ENCODE results near the gene DIO3.

DIO3 gene

DNA sequence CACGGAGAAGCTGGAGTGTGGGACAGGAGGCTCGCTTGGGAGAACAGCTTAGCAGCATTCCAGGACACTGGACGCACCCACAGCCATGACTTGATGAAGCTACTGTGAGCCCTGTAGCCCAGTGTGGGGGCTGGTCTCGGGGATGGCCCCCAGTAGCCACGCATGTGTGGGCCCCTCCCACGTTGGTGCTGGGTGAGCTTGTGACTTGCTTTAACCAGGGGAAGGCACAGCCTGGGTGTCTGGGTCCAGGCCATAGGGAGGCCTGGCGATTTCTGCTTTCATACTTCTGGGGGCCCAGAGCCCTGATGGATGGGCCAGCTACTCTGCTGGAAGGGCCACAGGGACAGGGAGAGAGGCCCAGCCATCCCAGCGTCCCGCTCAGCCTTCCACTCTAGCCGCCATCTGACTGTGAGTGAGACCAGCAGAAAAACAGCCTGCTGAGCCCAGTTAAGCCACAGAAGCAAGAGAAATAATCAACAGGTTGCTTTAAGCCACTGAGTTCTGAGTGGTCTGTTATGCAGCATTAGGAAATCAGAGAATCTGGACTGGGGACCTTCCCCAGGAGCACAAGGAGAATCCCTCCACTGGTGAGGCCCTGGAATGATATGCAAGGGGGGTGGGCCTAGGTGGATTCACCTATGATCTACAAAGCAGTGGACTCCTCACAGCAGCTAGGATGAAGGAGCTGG, 16.1 kb downstream of the DIO3 start:
- no peak overlapping the region for H3K27ac ChIP-seq
- no peak overlapping the region for H3K4me3 ChIP-seq

- Histone ChIP-seq H3K4me3 (no peak overlapping the region), H3K27ac (no peak overlapping the region)
These were observed 17.2 kb downstream of the DIO3 start for GRCh38 chr14:101578489-101578888.

DNA sequence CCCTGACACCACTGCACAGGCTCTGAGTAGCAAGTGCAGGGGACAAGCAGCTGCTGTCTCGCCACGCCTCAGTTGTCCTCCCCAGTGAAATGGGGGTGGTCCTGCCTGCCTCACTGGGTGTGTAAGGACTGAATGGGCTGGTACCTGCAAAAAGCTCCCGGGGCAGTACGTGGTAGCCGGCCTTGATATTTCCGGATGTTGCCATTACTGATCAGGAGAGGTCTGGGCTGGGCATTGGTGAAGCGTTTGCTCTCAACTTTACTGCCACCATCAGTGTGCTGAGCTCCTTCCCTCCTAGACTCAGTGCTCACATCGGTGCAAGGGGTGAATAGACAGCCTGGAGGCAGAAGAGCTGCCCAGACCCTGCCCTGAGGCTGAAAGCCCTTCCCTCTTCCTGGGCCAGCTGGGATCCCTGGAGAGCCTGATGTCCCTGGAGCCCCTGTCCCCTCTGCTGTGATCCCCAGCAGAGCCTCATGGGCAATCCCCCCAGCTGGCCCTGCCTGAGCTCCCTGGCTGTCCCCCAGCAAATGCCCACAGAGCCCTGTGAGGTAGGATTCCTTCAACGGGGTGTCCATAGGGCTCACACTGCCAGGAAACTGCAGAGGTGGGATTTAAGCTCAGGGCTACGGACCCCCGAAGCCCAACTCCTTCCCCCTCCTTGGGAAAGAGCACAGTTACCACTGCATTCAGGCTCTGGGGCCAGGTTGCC, 18.2 kb downstream of the DIO3 start:
- Histone ChIP-seq H3K4me3 (no peak overlapping the region), H3K27ac (no peak overlapping the region)

GRCh38 chr14:101581806-101582205, 20.5 kb downstream of the DIO3 start:
- no peak overlapping the region for H3K27ac ChIP-seq
- no peak overlapping the region for H3K4me3 ChIP-seq

- Histone ChIP-seq H3K27ac (no peak overlapping the region), H3K4me3 (no peak overlapping the region)
These were observed 21.0 kb downstream of the DIO3 start for GRCh38 chr14:101582294-101582693.

DNA sequence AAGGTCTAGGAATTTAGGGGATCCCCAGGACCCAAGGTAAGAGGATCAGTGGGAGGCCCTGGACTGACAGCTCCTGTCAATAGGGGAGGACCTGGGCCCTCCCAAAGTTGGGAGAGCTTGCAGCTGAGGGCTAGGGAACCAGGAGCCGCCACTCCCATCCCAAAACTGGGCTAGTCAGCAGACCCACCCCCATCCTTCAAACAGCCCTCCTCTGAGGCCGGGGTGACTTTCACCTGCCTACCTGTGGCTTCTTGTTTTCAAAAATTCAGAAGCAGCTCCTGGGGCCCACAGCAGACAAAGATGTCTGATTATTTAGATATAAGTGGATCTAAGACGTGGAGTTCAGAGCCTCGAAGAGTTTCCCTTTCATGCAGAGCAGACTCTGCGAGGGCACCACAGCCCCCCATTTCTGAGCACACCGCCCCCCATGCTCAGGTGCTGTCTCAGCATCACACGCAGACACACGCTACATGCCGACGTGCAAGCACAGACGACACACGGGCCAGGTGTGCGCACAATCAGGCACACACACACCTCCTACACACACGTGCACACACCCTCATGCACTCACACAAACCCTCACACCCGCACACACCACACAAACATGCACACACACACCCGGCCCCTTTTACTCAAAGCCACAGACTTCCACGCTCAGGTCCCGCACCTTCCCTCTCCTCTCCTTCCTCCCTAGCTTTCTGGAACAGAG, 21.9 kb downstream of the DIO3 start:
- Histone ChIP-seq H3K4me3 (no peak overlapping the region), H3K27ac (no peak overlapping the region)

DNA sequence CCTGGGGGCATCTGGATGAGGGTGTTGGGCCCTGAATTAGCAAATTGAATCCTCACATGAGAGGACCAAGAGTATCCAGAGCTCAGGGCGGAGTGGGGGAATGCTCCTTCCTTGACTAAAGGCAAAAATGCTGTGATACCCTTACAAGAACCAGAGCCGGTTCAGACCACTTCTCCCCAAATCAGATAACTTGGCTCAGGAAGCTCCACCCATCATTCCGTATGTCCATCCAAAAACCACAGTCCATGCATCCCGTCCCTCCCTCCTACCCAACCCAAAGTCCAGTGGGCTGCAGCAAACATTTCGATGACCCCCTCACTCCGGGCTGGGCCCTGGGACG, 22.4 kb downstream of the DIO3 start:
- Histone ChIP-seq H3K27ac (peak overlapping the region in 1 of 21 experiments; percentile 43), H3K4me3 (no peak overlapping the region)

GRCh38 chr14:101584055-101584859, 23.0 kb downstream of the DIO3 start:
- peak overlapping the region in 4 of 7 experiments; percentile 0 to 18 (median 6) for H3K4me3 ChIP-seq
- H3K27ac ChIP-seq: peak overlapping the region in 3 of 21 experiments; percentile 23 to 44 (median 43)

DNA sequence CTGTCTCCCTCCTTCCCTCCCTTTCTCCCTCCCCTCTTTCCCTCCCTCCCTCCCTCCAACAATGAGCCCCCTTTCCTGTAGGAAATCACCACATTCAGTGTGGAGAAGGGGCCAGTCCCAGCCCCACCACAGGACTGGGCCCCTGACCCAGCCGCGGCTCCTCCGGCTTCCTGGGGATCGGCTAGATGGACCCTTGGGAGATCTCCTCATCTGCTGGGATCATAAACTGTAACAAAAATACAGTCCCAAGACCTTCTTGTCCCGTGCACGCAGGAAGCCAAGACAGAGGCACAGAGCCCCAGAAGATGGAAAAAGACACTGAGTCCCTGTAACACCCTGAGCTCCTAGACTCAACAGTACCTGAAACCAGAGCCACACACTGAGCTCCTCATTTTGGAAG, 23.9 kb downstream of the DIO3 start:
- no peak overlapping the region for H3K27ac ChIP-seq
- H3K4me3 ChIP-seq: no peak overlapping the region

DNA sequence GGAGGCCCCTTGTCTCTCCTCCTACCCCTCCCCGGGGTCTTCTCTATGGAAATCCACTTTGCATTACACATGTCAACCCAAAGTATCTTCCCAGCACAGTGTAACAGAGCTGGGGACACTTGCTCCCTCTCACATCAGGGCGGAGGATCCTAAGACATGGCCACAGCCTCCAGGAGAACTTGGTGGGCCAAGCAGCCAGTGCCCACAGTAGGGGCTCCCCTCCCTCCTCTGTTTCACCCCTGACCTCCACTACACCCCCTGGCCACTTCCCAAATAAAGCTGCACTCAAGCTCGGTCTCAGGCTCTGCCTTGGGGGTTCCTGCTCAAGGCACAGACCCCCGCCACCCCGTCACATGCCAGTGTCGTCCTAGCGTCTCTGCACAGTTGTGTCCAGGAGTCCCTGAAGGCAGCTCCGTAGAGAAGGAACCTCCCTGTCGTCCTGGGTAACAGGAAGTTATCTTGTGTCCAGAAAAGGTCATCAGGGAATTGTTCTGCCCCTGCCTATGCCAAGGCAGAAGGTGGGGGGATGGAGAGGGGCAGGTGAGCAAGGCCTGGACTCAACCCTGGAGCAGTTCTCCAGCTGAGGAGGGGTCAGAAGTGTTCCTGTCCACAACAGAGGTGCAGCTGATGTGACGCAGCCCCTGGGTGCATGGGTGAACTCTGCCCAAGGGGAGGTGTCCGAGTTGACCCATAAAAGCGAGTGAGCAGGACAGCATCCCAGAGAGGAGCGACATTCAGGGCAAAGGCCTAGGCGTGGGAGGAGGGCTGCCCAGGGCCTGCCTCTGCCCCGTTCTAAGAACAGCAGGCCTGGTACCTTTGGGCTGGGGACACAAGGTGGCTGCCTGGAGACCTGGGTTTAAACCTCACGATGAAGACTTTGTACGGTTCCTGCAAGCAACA, 25.5 kb downstream of the DIO3 start:
- H3K4me3 ChIP-seq: no peak overlapping the region
- no peak overlapping the region for H3K27ac ChIP-seq

DNA sequence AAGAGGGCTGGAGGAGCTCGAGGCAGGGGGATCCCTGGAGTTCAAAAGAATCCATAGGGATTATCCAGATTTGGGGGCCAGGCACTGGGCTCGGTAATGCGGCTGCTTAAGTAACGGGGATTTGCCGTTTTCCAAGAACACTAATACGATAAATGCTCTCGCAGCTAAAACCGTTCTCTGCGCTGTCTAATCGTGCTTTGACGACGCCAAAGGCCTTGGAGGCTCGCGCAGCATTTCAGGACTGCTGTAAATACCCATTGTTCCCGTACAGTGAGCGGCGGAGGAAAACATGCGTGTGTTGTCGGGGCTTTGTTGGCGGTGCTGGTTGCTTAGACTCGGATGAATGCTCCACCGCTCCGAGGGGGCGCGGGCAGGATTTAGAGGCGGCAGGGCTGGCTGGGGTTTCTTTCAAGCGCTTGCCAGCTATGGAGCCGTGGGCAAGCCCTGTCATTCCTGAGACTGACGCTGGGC, 26.2 kb downstream of the DIO3 start:
- Histone ChIP-seq H3K27ac (no peak overlapping the region), H3K4me3 (no peak overlapping the region)

- Histone ChIP-seq H3K27ac (no peak overlapping the region), H3K4me3 (no peak overlapping the region)
These were observed 27.1 kb downstream of the DIO3 start for GRCh38 chr14:101588286-101588975.

- no peak overlapping the region for H3K4me3 ChIP-seq
- no peak overlapping the region for H3K27ac ChIP-seq
These were observed 27.7 kb downstream of the DIO3 start for GRCh38 chr14:101588990-101589389.

DNA sequence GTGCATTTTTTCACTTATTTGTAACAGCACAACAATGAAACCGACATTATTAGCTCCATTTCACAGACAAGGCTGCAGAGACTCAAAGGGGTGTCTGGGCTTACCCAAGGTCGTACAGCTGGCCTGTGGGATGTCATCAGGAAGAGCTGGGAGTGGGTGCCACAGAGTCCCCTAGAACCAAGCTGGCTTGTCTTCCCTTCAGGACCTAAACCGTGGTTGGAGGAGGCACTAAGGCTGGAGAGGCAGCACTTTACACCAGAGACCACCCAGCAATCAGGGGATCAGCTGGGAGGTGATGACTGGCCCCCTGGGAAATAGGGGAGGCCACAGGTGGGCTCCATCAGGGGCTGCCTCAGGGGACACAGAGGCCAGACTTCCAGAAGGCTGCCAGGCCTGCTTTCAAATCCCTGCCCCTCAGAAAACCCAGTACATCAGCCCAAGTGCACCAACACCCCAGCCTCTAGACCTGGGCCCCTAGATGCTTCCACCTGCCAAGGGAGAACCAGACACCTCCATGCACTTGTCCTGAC, 28.3 kb downstream of the DIO3 start:
- H3K4me3 ChIP-seq: no peak overlapping the region
- no peak overlapping the region for H3K27ac ChIP-seq

GRCh38 chr14:101590062-101590461, 28.8 kb downstream of the DIO3 start:
- no peak overlapping the region for H3K4me3 ChIP-seq
- H3K27ac ChIP-seq: no peak overlapping the region

DNA sequence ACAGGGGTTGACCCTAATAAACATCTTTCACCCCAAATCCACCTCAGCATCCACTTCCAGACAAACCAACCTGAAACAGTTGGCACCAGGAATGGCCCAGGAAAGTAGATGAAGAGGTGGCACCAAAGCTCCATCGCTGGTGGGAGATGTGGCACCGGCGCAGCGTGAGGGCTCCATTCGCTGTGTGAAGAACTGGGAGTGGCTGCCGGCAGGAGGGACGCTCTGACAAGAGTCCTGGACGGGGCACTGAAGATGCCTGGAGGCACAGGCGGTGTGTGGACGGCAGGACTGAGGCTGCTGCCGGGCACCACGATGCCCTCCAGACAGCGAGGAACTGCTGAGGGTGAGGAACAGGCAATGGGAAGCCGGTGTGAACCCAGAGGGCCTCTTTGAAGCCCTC, 29.3 kb downstream of the DIO3 start:
- Histone ChIP-seq H3K27ac (no peak overlapping the region), H3K4me3 (no peak overlapping the region)

- Histone ChIP-seq H3K4me3 (no peak overlapping the region), H3K27ac (no peak overlapping the region)
These were observed 29.8 kb downstream of the DIO3 start for GRCh38 chr14:101591121-101591520.

DNA sequence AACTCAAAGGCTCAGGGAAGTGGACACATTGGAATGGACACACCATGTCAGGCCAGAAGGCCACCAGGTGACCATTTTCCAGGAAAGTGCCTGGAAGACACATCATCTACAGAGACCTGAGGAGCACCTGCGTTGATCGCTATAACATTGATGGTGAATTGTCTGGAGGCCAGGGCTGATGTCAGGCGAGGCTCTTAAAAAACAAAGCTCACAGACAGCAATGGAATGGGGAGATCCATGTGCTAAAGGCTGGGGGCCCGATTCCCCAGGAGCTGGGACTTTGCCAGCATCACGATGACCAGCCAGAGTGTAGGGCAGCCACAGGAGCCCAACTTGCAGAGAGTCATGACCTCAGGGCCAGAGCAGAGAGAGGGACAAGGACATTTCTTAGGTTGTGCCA, 30.3 kb downstream of the DIO3 start:
- H3K27ac ChIP-seq: no peak overlapping the region
- no peak overlapping the region for H3K4me3 ChIP-seq
